ENCODE measurements around the gene CELA2B.

CELA2B gene

GRCh38 chr1:15526490-15527339 is 50.8 kb downstream of the CELA2B start, which contains the start of gene DNAJC16:
TSS of gene DNAJC16 (plus strand) at chr1:15526848. CDS start at chr1:15529106, 2,258 bp downstream.
- peak; percentile 98 for DNase-seq (ENCODE audit: low read depth)
- TF ChIP-seq, protein P1, sequence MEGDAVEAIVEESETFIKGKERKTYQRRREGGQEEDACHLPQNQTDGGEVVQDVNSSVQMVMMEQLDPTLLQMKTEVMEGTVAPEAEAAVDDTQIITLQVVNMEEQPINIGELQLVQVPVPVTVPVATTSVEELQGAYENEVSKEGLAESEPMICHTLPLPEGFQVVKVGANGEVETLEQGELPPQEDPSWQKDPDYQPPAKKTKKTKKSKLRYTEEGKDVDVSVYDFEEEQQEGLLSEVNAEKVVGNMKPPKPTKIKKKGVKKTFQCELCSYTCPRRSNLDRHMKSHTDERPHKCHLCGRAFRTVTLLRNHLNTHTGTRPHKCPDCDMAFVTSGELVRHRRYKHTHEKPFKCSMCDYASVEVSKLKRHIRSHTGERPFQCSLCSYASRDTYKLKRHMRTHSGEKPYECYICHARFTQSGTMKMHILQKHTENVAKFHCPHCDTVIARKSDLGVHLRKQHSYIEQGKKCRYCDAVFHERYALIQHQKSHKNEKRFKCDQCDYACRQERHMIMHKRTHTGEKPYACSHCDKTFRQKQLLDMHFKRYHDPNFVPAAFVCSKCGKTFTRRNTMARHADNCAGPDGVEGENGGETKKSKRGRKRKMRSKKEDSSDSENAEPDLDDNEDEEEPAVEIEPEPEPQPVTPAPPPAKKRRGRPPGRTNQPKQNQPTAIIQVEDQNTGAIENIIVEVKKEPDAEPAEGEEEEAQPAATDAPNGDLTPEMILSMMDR (IDR thresholded peaks at IDR 0.05; ENCODE audit: control insufficient read depth, extremely low read depth, insufficient read depth) = 0 out of 2 replicates have a peak, but pooled peaks have one; percentile 26

GRCh38 chr1:15531003-15531402 is 55.1 kb downstream of the CELA2B start:
- no peak for DNase-seq (ENCODE audit: low read depth)
- TF ChIP-seq, protein P1 (IDR thresholded peaks at IDR 0.05; ENCODE audit: control insufficient read depth, extremely low read depth, insufficient read depth) = no peak
- no peak overlapping the region for H3K4me3 ChIP-seq (ENCODE audit: low read depth, low read length)

More at GRCh38 chr1:15526490-15527339, 50.8 kb downstream of the CELA2B start, which contains the start of gene DNAJC16:
- H3K4me3 ChIP-seq (ENCODE audit: low read depth, low read length) = peak within 1 kb of the TSS; percentile 72

- TF ChIP-seq, protein P1 (IDR thresholded peaks at IDR 0.05; ENCODE audit: control insufficient read depth, extremely low read depth, insufficient read depth) = no peak
- DNase-seq (ENCODE audit: low read depth) = no peak
- no peak overlapping the region for H3K4me3 ChIP-seq (ENCODE audit: low read depth, low read length)
Observed at GRCh38 chr1:15531682-15532081, 55.8 kb downstream of the CELA2B start.

GRCh38 chr1:15538771-15539170 is 62.9 kb downstream of the CELA2B start:
- TF ChIP-seq, protein P1 (IDR thresholded peaks at IDR 0.05; ENCODE audit: control insufficient read depth, extremely low read depth, insufficient read depth) = no peak
- H3K4me3 ChIP-seq (ENCODE audit: low read depth, low read length) = no peak overlapping the region
- DNase-seq (ENCODE audit: low read depth) = no peak

DNA sequence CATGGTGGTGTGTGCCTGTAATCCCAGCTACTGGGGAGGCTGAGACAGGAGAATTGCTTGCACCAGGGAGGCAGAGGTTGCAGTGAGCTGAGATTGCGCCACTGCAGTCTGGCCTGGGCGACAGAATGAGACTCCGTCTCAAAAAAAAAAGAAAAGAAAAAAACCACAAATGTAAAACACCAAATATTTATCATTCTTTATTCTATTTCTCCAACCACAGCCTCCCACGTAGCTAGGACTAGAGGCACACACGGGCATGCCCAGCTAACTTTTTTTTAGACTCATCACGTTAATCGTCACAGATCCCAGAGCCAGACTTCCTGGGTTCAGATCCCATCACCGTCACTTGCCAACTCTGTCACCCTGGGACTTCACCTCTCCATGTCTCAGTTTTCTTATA is 64.3 kb downstream of the CELA2B start:
- no peak for DNase-seq (ENCODE audit: low read depth)
- TF ChIP-seq, protein P1 (IDR thresholded peaks at IDR 0.05; ENCODE audit: control insufficient read depth, extremely low read depth, insufficient read depth) = no peak
- no peak overlapping the region for H3K4me3 ChIP-seq (ENCODE audit: low read depth, low read length)

Data from LNCaP clone FGC (cell line).